Lower leg skin (tissue), 3 donors: ENCODE measurements around the gene PDCD2.

ENCODE experiments used
- POLR2A ChIP-seq, 2 donors: fragments of 450-650 bp; IDR thresholded peaks; one replicate each; pipeline ENCODE4 v1.6.1; 2016 to 2017; ENCODE audit warnings: antibody characterized with exemption in 2 of 2, mild to moderate bottlenecking in 1 of 2, moderate library complexity in 1 of 2
- TF ChIP-seq, protein P1 (sequence below), 3 donors: fragments of 450-650 bp; IDR thresholded peaks; one replicate each; pipeline ENCODE4 v1.5.1; 2016; ENCODE audit warnings: antibody characterized with exemption in 3 of 3, mild to moderate bottlenecking in 3 of 3, moderate library complexity in 2 of 3

DNA sequence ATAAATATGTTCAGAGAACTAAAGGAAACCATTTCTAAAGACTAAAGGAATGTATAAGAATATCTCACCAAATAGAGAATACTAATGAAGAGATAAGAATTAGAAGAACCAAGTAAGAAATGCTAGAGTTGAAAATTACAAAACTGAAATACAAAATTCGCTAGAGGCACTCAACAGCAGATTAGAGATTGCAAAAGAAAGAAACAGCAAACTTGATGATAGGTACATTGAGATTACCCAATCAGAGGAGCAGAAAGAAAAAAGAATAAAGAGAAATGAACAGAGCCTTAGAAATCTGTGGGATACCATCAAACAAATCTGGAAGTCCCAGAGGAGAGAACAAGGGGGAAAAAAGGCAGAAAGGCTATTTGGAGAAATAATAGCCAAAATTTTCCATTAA lies 6.3 kb upstream of the PDCD2 start:
- TF ChIP-seq POLR2A (IDR thresholded peaks at IDR 0.05) = no peak
- TF ChIP-seq, protein P1, sequence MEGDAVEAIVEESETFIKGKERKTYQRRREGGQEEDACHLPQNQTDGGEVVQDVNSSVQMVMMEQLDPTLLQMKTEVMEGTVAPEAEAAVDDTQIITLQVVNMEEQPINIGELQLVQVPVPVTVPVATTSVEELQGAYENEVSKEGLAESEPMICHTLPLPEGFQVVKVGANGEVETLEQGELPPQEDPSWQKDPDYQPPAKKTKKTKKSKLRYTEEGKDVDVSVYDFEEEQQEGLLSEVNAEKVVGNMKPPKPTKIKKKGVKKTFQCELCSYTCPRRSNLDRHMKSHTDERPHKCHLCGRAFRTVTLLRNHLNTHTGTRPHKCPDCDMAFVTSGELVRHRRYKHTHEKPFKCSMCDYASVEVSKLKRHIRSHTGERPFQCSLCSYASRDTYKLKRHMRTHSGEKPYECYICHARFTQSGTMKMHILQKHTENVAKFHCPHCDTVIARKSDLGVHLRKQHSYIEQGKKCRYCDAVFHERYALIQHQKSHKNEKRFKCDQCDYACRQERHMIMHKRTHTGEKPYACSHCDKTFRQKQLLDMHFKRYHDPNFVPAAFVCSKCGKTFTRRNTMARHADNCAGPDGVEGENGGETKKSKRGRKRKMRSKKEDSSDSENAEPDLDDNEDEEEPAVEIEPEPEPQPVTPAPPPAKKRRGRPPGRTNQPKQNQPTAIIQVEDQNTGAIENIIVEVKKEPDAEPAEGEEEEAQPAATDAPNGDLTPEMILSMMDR (IDR thresholded peaks at IDR 0.05) = no peak
